Hepatocyte (in vitro differentiated cells): ENCODE measurements around the gene SCYL3.

Experiments
- EZH2 ChIP-seq: fragments of 200-600 bp; sonication (generic); IDR thresholded peaks from 2 replicates; pipeline ENCODE4 v1.6.1; 2016; ENCODE audit warnings: antibody characterized with exemption, mild to moderate bottlenecking, borderline replicate concordance
- EZH2phosphoT487 ChIP-seq: fragments of 200-600 bp; sonication (generic); IDR thresholded peaks from one replicate; pipeline ENCODE4 v1.6.1; 2018; ENCODE audit warnings: antibody characterized with exemption, mild to moderate bottlenecking, low read depth, moderate library complexity; ENCODE audit not compliant: unreplicated experiment, severe bottlenecking
- TF ChIP-seq, protein P1 (sequence below): fragments of 200-600 bp; sonication (generic); IDR thresholded peaks from 2 replicates; pipeline ENCODE4 v1.5.1; 2016; ENCODE audit warnings: antibody characterized with exemption, mild to moderate bottlenecking; ENCODE audit not compliant: poor library complexity

DNA sequence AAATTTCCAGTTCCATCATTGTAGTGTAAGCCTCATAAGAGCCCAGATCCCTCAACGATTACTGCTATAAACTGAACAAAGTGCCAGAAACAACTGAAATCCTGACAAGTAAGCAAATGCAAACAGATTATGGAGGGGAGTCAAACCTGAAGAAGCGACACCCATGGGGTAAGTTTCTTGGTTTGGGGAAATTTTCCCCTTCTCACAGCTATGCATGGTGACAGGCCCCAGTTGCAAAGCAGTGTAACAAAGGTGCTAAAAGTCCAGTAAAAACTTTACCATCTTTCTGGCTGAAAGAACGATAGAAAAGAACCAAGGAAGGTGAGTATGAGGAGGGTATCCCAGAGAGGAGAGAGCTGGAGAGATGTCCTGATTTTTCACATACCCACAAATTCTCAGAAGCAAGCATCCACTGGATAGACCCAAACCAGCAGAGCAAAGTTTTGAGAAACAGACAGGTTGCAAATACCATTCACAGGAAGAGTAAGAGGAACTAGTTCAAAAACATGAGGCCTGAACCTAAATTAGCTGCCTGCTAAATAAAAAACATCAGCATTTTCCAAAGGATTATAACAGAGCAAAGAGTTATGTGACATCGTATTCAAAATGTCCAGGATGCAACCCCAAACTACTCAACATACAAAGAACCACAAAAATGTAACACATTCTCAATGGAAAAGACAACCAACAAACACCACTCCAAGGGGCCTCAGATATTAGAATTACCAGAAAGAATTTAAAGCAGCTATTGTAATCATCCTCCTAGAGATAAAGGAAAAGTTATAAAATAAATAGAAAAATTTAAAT, 14.5 kb downstream of the SCYL3 start:
- TF ChIP-seq, protein P1, sequence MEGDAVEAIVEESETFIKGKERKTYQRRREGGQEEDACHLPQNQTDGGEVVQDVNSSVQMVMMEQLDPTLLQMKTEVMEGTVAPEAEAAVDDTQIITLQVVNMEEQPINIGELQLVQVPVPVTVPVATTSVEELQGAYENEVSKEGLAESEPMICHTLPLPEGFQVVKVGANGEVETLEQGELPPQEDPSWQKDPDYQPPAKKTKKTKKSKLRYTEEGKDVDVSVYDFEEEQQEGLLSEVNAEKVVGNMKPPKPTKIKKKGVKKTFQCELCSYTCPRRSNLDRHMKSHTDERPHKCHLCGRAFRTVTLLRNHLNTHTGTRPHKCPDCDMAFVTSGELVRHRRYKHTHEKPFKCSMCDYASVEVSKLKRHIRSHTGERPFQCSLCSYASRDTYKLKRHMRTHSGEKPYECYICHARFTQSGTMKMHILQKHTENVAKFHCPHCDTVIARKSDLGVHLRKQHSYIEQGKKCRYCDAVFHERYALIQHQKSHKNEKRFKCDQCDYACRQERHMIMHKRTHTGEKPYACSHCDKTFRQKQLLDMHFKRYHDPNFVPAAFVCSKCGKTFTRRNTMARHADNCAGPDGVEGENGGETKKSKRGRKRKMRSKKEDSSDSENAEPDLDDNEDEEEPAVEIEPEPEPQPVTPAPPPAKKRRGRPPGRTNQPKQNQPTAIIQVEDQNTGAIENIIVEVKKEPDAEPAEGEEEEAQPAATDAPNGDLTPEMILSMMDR, result no peak
- no peak for TF ChIP-seq EZH2phosphoT487
- no peak for TF ChIP-seq EZH2
